Measurements from ENCODE around the gene SNX27.

DNA sequence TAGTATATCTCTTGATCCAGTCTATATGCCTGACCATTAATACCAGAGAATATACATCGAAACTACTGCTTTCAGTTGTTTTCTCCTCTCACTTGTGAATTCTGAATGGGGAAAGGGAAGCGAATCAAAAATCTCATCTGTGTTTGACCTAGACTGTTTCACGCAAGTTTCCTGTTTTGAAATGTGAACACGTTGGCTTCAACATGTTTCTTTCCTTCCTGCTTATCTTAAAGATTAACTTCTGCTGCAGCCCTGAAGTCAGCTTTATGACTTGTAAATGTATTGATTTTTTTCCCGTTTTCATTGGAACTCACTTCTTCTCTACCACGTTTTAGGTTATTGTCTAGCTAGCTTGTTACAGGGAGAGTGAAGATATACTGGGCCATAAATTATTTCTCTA is 49.9 kb downstream of the SNX27 start:
- TF ChIP-seq, protein P1, sequence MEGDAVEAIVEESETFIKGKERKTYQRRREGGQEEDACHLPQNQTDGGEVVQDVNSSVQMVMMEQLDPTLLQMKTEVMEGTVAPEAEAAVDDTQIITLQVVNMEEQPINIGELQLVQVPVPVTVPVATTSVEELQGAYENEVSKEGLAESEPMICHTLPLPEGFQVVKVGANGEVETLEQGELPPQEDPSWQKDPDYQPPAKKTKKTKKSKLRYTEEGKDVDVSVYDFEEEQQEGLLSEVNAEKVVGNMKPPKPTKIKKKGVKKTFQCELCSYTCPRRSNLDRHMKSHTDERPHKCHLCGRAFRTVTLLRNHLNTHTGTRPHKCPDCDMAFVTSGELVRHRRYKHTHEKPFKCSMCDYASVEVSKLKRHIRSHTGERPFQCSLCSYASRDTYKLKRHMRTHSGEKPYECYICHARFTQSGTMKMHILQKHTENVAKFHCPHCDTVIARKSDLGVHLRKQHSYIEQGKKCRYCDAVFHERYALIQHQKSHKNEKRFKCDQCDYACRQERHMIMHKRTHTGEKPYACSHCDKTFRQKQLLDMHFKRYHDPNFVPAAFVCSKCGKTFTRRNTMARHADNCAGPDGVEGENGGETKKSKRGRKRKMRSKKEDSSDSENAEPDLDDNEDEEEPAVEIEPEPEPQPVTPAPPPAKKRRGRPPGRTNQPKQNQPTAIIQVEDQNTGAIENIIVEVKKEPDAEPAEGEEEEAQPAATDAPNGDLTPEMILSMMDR (IDR thresholded peaks at IDR 0.05) = no peak
- TF ChIP-seq TEAD4 (CRISPR knock-in tag; IDR thresholded peaks at IDR 0.05) (no peak), ZNF317 (CRISPR knock-in tag; IDR thresholded peaks at IDR 0.05; ENCODE audit: borderline replicate concordance, low read depth) (no peak), ZNF416 (CRISPR knock-in tag; IDR thresholded peaks at IDR 0.05) (no peak), FOXJ3 (CRISPR knock-in tag; IDR thresholded peaks at IDR 0.05; ENCODE audit: borderline replicate concordance) (no peak), MLX (CRISPR knock-in tag; IDR thresholded peaks at IDR 0.05) (no peak), MAX (CRISPR knock-in tag; IDR thresholded peaks at IDR 0.05) (no peak), ATF1 (CRISPR knock-in tag; IDR thresholded peaks at IDR 0.05) (no peak), ESRRA (CRISPR knock-in tag; IDR thresholded peaks at IDR 0.05; ENCODE audit: borderline replicate concordance) (no peak), ZNF121 (CRISPR knock-in tag; IDR thresholded peaks at IDR 0.05) (no peak)
- TF ChIP-seq, protein P2, sequence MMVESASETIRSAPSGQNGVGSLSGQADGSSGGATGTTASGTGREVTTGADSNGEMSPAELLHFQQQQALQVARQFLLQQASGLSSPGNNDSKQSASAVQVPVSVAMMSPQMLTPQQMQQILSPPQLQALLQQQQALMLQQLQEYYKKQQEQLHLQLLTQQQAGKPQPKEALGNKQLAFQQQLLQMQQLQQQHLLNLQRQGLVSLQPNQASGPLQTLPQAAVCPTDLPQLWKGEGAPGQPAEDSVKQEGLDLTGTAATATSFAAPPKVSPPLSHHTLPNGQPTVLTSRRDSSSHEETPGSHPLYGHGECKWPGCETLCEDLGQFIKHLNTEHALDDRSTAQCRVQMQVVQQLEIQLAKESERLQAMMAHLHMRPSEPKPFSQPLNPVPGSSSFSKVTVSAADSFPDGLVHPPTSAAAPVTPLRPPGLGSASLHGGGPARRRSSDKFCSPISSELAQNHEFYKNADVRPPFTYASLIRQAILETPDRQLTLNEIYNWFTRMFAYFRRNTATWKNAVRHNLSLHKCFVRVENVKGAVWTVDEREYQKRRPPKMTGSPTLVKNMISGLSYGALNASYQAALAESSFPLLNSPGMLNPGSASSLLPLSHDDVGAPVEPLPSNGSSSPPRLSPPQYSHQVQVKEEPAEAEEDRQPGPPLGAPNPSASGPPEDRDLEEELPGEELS (CRISPR knock-in tag; IDR thresholded peaks at IDR 0.05) = no peak
- TF ChIP-seq, protein P3, sequence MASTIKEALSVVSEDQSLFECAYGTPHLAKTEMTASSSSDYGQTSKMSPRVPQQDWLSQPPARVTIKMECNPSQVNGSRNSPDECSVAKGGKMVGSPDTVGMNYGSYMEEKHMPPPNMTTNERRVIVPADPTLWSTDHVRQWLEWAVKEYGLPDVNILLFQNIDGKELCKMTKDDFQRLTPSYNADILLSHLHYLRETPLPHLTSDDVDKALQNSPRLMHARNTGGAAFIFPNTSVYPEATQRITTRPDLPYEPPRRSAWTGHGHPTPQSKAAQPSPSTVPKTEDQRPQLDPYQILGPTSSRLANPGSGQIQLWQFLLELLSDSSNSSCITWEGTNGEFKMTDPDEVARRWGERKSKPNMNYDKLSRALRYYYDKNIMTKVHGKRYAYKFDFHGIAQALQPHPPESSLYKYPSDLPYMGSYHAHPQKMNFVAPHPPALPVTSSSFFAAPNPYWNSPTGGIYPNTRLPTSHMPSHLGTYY (CRISPR knock-in tag; IDR thresholded peaks at IDR 0.05) = no peak

All from WTC11 (cell line).